Nephron (organoid): ENCODE measurements around the gene TSPAN5.

ENCODE experiments used
- H3K27ac Mint-ChIP-seq, 3 experiments: 2 replicates each; pipeline ENCODE4 v1.8.0; 2020; ENCODE audit warnings: mixed read lengths in 3 of 3, mild to moderate bottlenecking in 2 of 3, moderate library complexity in 1 of 3
- H3K27me3 Mint-ChIP-seq: 2 replicates; pipeline ENCODE4 v1.8.0; 2021; ENCODE audit warnings: low read depth, mild to moderate bottlenecking, moderate library complexity, mixed read lengths
- H3K36me3 Mint-ChIP-seq: 2 replicates; pipeline ENCODE4 v1.8.0; 2020; ENCODE audit warnings: low read depth, mixed read lengths
- H3K4me1 Mint-ChIP-seq: 2 replicates; pipeline ENCODE4 v1.8.0; 2020; ENCODE audit warnings: mixed read lengths
- H3K4me3 Mint-ChIP-seq, 3 experiments: 2 replicates each; pipeline ENCODE4 v1.8.0; 2020; ENCODE audit warnings: mild to moderate bottlenecking in 3 of 3, mixed read lengths in 3 of 3, moderate library complexity in 2 of 3
- H3K9me3 Mint-ChIP-seq: 2 replicates; pipeline ENCODE4 v1.8.0; 2020; ENCODE audit warnings: mixed read lengths
- CTCF ChIP-seq, 3 experiments: fragments of 200-600 bp; sonication (generic); IDR thresholded peaks; one replicate each; pipeline ENCODE4 v1.5.0; 2021; ENCODE audit warnings: antibody characterized with exemption in 3 of 3; ENCODE audit not compliant: unreplicated experiment in 3 of 3

Gene TSPAN5

GRCh38 chr4:98586962-98587354, 71.5 kb downstream of the TSPAN5 start:
- no peak overlapping the region for H3K4me3 Mint-ChIP-seq
- no peaks in the 10 kb centered on the region for H3K36me3 Mint-ChIP-seq
- H3K27me3 Mint-ChIP-seq: no peaks in the 10 kb centered on the region
- no peak for TF ChIP-seq CTCF (IDR thresholded peaks at IDR 0.05; ENCODE audit: unreplicated experiment in 3 of 3)
- H3K27ac Mint-ChIP-seq: peak overlapping the region in 1 of 3 experiments; percentile 57
- no peaks in the 10 kb centered on the region for H3K9me3 Mint-ChIP-seq
- peaks cover 27% of the 10 kb centered on the region for H3K4me1 Mint-ChIP-seq

- Mint-ChIP-seq H3K36me3 (no peaks in the 10 kb centered on the region), H3K27ac (peak overlapping the region in 1 of 3 experiments; percentile 57), H3K4me3 (no peak overlapping the region), H3K4me1 (peaks cover 28% of the 10 kb centered on the region), H3K9me3 (no peaks in the 10 kb centered on the region), H3K27me3 (no peaks in the 10 kb centered on the region)
- TF ChIP-seq CTCF (IDR thresholded peaks at IDR 0.05; ENCODE audit: unreplicated experiment in 3 of 3): no peak
These were observed 72.0 kb downstream of the TSPAN5 start for GRCh38 chr4:98586291-98586961.

GRCh38 chr4:98585596-98585995, 72.8 kb downstream of the TSPAN5 start:
- peak overlapping the region in 1 of 3 experiments; percentile 57 for H3K27ac Mint-ChIP-seq
- no peaks in the 10 kb centered on the region for H3K36me3 Mint-ChIP-seq
- peaks cover 36% of the 10 kb centered on the region for H3K4me1 Mint-ChIP-seq
- no peaks in the 10 kb centered on the region for H3K9me3 Mint-ChIP-seq
- no peak overlapping the region for H3K4me3 Mint-ChIP-seq
- no peak for TF ChIP-seq CTCF (IDR thresholded peaks at IDR 0.05; ENCODE audit: unreplicated experiment in 3 of 3)
- H3K27me3 Mint-ChIP-seq: no peaks in the 10 kb centered on the region

GRCh38 chr4:98584265-98584664, 74.1 kb downstream of the TSPAN5 start:
- TF ChIP-seq CTCF (IDR thresholded peaks at IDR 0.05; ENCODE audit: unreplicated experiment in 3 of 3): no peak
- Mint-ChIP-seq H3K27ac (no peak overlapping the region), H3K27me3 (no peaks in the 10 kb centered on the region), H3K4me3 (no peak overlapping the region), H3K9me3 (no peaks in the 10 kb centered on the region), H3K36me3 (no peaks in the 10 kb centered on the region), H3K4me1 (peaks cover 48% of the 10 kb centered on the region)

GRCh38 chr4:98583265-98583664, 75.1 kb downstream of the TSPAN5 start:
- Mint-ChIP-seq H3K36me3 (no peaks in the 10 kb centered on the region), H3K27me3 (no peaks in the 10 kb centered on the region), H3K9me3 (no peaks in the 10 kb centered on the region), H3K4me3 (no peak overlapping the region), H3K4me1 (peaks cover 56% of the 10 kb centered on the region), H3K27ac (no peak overlapping the region)
- no peak for TF ChIP-seq CTCF (IDR thresholded peaks at IDR 0.05; ENCODE audit: unreplicated experiment in 3 of 3)

- Mint-ChIP-seq H3K27ac (peak overlapping the region in 1 of 3 experiments; percentile 83), H3K9me3 (no peaks in the 10 kb centered on the region), H3K4me1 (peaks cover 53% of the 10 kb centered on the region), H3K27me3 (no peaks in the 10 kb centered on the region), H3K36me3 (no peaks in the 10 kb centered on the region), H3K4me3 (no peak overlapping the region)
- no peak for TF ChIP-seq CTCF (IDR thresholded peaks at IDR 0.05; ENCODE audit: unreplicated experiment in 3 of 3)
These were observed 77.3 kb downstream of the TSPAN5 start for GRCh38 chr4:98581126-98581525.
